Measurements from ENCODE around the gene KIRREL3. TPM values are rescaled to one million over a fixed set of nuclear protein-coding genes. Genes with fewer than 3 reads are reported as not detected.
A peak's percentile ranks its signal among the peaks of the same experiment; 100 is the strongest.

Gene KIRREL3
- total and polyA plus RNA-seq, 2 of the 4 experiments (the other 2 are of a cell fraction) = 10.9 to 15.9 TPM

DNA sequence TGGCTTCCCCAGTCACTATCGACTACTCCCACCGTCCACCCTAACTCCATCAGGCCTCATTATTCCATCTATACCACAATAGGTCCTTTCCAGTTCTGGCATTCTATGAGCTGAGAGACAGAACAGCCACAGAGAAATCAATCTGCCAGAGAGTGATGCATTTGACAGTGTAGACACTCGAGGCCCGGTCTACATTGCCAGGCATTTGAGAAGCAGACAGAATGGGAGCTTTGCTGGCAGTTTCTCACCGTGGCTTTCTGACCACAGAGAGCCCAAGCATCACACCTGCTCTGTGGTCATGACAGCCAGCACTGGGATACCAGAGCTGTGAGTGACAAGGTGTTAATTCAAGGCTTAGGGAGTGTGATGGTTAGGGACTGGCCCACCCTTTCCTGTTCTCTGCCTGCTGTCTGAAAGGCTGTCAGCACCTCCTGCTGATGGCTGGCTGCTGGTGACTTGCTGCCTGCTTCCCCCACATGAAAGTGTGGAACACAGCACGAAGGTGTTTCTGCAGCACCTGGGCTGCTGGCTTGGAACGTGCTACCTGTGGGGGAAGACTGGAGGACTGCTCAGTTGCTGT lies 137.8 kb downstream of the KIRREL3 start:
- WGBS, 2 experiments (ENCODE audit: extremely low coverage in 2 of 2, insufficient read length in 1 of 2) = 65% methylated on average over 4 of the region's 7 CpGs; no CpG with 5 or more reads in 1 of the 2 experiments
- H3K9me3 ChIP-seq (ENCODE audit: control insufficient read depth, insufficient read depth, low read length) = no peaks in the 10 kb centered on the region
- no peak for TF ChIP-seq CEBPB (IDR thresholded peaks at IDR 0.05; ENCODE audit: low read depth, low read length)
- TF ChIP-seq CHD1 (IDR thresholded peaks at IDR 0.05; ENCODE audit: low read depth, low read length) = no peak
- TF ChIP-seq FOS (IDR thresholded peaks at IDR 0.05; ENCODE audit: low read depth, low read length) = no peak
- no peak for TF ChIP-seq MXI1 (IDR thresholded peaks at IDR 0.05; ENCODE audit: borderline replicate concordance, low read depth, low read length)
- TF ChIP-seq, protein P1, sequence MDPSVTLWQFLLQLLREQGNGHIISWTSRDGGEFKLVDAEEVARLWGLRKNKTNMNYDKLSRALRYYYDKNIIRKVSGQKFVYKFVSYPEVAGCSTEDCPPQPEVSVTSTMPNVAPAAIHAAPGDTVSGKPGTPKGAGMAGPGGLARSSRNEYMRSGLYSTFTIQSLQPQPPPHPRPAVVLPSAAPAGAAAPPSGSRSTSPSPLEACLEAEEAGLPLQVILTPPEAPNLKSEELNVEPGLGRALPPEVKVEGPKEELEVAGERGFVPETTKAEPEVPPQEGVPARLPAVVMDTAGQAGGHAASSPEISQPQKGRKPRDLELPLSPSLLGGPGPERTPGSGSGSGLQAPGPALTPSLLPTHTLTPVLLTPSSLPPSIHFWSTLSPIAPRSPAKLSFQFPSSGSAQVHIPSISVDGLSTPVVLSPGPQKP (IDR thresholded peaks at IDR 0.05; ENCODE audit: borderline replicate concordance, low read depth, low read length) = no peak
- no peak for TF ChIP-seq NFE2L2 (IDR thresholded peaks at IDR 0.05; ENCODE audit: low read depth, low read length)
- no peak for TF ChIP-seq MAFK (IDR thresholded peaks at IDR 0.05; ENCODE audit: low read depth, low read length)
- TF ChIP-seq BHLHE40 (IDR thresholded peaks at IDR 0.05; ENCODE audit: low read depth, low read length) = no peak
- TF ChIP-seq USF2 (IDR thresholded peaks at IDR 0.05; ENCODE audit: low read depth, low read length) = no peak
- TF ChIP-seq RCOR1 (IDR thresholded peaks at IDR 0.05; ENCODE audit: insufficient replicate concordance, low read length) = no peak
- TF ChIP-seq MAZ (IDR thresholded peaks at IDR 0.05; ENCODE audit: borderline replicate concordance, low read depth, low read length) = no peak
- TF ChIP-seq SMC3 (IDR thresholded peaks at IDR 0.05; ENCODE audit: low read depth, low read length) = no peak
- no peak for TF ChIP-seq POLR2A (IDR thresholded peaks at IDR 0.05; ENCODE audit: low read depth, low read length)
- TF ChIP-seq RFX5 (IDR thresholded peaks at IDR 0.05; ENCODE audit: low read depth, low read length) = no peak
- no peak for TF ChIP-seq RAD21 (IDR thresholded peaks at IDR 0.05; ENCODE audit: low read length)

More for the DNA sequence above, 137.8 kb downstream of the KIRREL3 start:
- no peak for ATAC-seq (ENCODE audit: low read depth)
- dilution Hi-C loops (cut with HindIII; ENCODE audit: low sequenced_read_pairs, unreplicated experiment) (no loop called here), intact Hi-C loops (cut with micrococcal nuclease) (no loop called here), in situ Hi-C loops (cut with MboI; ENCODE audit: low sequenced_read_pairs) (no loop called here)
- Histone ChIP-seq H3K9ac (ENCODE audit: low read depth, low read length) (no peak overlapping the region), H2AFZ (replicated peaks; ENCODE audit: low read length, poor library complexity) (peak overlapping the region; percentile 6), H3K14ac (replicated peaks; ENCODE audit: low read depth, low read length) (no peak overlapping the region), H3K4me3 (ENCODE audit: insufficient read depth, low read depth, low read length) (no peak overlapping the region), H4K5ac (ENCODE audit: low read depth, low read length) (no peak overlapping the region), H3K56ac (ENCODE audit: extremely low read depth, insufficient read depth, low read length) (no peak overlapping the region), H4K91ac (ENCODE audit: insufficient read depth, low read depth, low read length) (no peak overlapping the region), H4K20me1 (ENCODE audit: insufficient read depth, low read length) (no peaks in the 10 kb centered on the region), H4K8ac (ENCODE audit: low read depth in 2 of 2, low read length in 2 of 2) (no peak overlapping the region), H2BK15ac (ENCODE audit: low read depth, low read length) (no peak overlapping the region), H2BK20ac (ENCODE audit: low read depth, low read length) (no peak overlapping the region), H2AK9ac (replicated peaks; ENCODE audit: low read depth, low read length, poor library complexity) (no peak overlapping the region), H3K4me1 (ENCODE audit: control insufficient read depth, insufficient read depth, low read length) (no peaks in the 10 kb centered on the region), H3K27me3 (ENCODE audit: control insufficient read depth, insufficient read depth, low read length) (no peaks in the 10 kb centered on the region), H3K9me1 (ENCODE audit: insufficient read depth, low read length) (peaks cover 6% of the 10 kb centered on the region; the same call in 1 of the 2 replicates), H3K36me3 (ENCODE audit: control insufficient read depth, insufficient read depth, low read length) (no peaks in the 10 kb centered on the region), H2BK5ac (ENCODE audit: low read depth, low read length, poor library complexity, severe bottlenecking) (no peak overlapping the region), H3K4ac (ENCODE audit: low read depth, low read length) (no peak overlapping the region), H3K23ac (ENCODE audit: low read depth, low read length) (no peak overlapping the region), H3K27ac (ENCODE audit: insufficient read depth, low read length) (no peak overlapping the region), H2AK5ac (ENCODE audit: low read depth, low read length) (no peak overlapping the region), H2BK120ac (ENCODE audit: low read depth, low read length) (no peak overlapping the region), H3K18ac (ENCODE audit: low read depth, low read length) (no peak overlapping the region), H3K4me2 (ENCODE audit: low read depth, low read length) (no peak overlapping the region), H3K79me1 (ENCODE audit: low read depth in 1 of 2, low read length in 2 of 2) (peaks cover 7 to 12% of the 10 kb centered on the region in 2 experiments; a peak in 2 of 4 replicates)
- BruUV-seq (replicated peaks) = no TSS peak
- DNase-seq = no peak
- POLR2A ChIA-PET (ENCODE audit: unreplicated experiment) = no interaction called here
- CTCF ChIA-PET = interaction anchor here (0.6 kb wide), 1 partner anchor 86 kb away, joined by 7 read pairs; no protein-coding TSS in a partner anchor

Measured in IMR-90 (cell line).